BJ (cell line): ENCODE results near the gene LRRC70. TPM values are rescaled to one million over a fixed set of nuclear protein-coding genes. Genes with fewer than 3 reads are reported as not detected.

Experiments
- CTCF ChIA-PET: fragments of 350-600 bp; formaldehyde crosslinking; extraction: SDS; loops from one replicate; lab custom pipeline; 2021; ENCODE audit warnings: antibody characterized with exemption, inconsistent platforms; lab: Yijun Ruan, JAX
- POLR2A ChIA-PET: fragments of 300-600 bp; sonication (Branson Sonifier 250); formaldehyde crosslinking; extraction: SDS; loops from one replicate; lab custom pipeline; 2021; ENCODE audit warnings: antibody characterized with exemption; lab: Charles Lee
- DNase-seq: peaks from one replicate; pipeline ENCODE4 v3.0.0-alpha.2; 2011; ENCODE audit warnings: low read depth
- H3K27me3 ChIP-seq: 2 replicates; pipeline ENCODE4 v1.6.0; 2011; ENCODE audit warnings: low read length; ENCODE audit not compliant: control insufficient read depth, insufficient read depth
- H3K36me3 ChIP-seq: 2 replicates; pipeline ENCODE4 v1.5.1; 2011; ENCODE audit warnings: low read length; ENCODE audit not compliant: control insufficient read depth, insufficient read depth
- H3K4me3 ChIP-seq: 2 replicates; pipeline ENCODE4 v1.5.1; 2011; ENCODE audit warnings: low read depth, mild to moderate bottlenecking, control low read depth, low read length
- CTCF ChIP-seq: IDR thresholded peaks from 2 replicates; pipeline ENCODE4 v1.5.1; 2011; ENCODE audit warnings: low read depth, mild to moderate bottlenecking, control low read depth, inconsistent platforms, low read length, moderate library complexity; ENCODE audit not compliant: insufficient read depth
- polyA plus RNA-seq: library from polyadenylated mRNA; depleted of rRNA; stranded (reverse); fragments of >200 nt; gene quantifications from 2 replicates; pipeline ENCODE4 v1.2.3, GENCODE V29; 2011

The LRRC70 gene
- polyA plus RNA-seq, 1 experiment = 0.13 TPM

- Histone ChIP-seq H3K27me3 (no peaks in the 10 kb centered on the region), H3K36me3 (no peaks in the 10 kb centered on the region; the same call in 1 of the 2 replicates), H3K4me3 (no peak overlapping the region)
- ChIA-PET CTCF (interaction anchor here (0.9 kb wide), 1 partner anchor 17 kb away, joined by 3 read pairs; no protein-coding TSS in a partner anchor), POLR2A (no interaction called here)
- TF ChIP-seq CTCF = no peak
- no peak for DNase-seq
Measured at GRCh38 chr5:62575066-62575465, 3.6 kb upstream of the LRRC70 start.

DNA sequence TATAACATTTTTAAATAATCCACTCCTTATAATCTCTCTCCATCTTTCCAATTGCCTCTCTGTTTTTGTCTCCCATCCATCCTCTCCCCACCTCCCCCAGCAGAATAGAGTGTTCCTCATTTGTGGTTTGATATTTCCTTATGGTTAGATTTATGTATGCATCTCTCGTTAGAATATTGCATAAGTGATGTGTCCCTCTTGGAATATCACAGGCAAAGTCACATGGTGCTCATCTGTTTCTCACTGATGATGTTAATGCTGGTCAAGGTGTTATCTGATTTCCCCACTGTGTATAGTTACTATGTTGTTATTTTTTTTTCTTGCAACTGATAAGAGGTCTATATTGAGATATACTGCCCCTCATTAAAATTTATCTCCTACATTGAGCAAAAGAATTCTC is 3.1 kb upstream of the LRRC70 start:
- ChIA-PET CTCF (no interaction called here), POLR2A (no interaction called here)
- TF ChIP-seq CTCF = no peak
- no peaks in the 10 kb centered on the region; the same call in 1 of the 2 replicates for H3K36me3 ChIP-seq
- no peak for DNase-seq
- H3K4me3 ChIP-seq = no peak overlapping the region
- no peaks in the 10 kb centered on the region for H3K27me3 ChIP-seq

GRCh38 chr5:62576570-62577170 is 1.9 kb upstream of the LRRC70 start:
- Histone ChIP-seq H3K36me3 (no peaks in the 10 kb centered on the region; the same call in 1 of the 2 replicates), H3K27me3 (no peaks in the 10 kb centered on the region), H3K4me3 (no peak overlapping the region)
- POLR2A ChIA-PET = no interaction called here
- no peak for DNase-seq
- CTCF ChIA-PET = no interaction called here
- TF ChIP-seq CTCF = no peak

DNA sequence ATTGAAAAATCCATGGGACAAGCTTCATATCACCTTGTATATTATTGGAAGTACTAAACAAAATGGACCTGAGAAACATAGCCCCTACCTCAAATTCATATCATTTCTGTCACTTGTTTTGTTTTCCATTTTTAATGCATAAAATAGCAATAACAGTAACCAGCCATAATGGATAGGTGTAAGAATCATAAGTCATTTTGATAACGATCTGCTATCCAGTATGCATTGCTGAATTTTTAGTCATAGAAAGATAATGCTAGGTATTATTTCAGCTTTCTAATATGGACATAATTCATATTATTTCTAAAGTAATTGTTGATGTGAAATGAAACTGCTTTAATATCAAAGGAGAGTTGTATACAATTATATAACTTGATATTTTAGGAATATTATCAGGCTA is 1.1 kb upstream of the LRRC70 start:
- Histone ChIP-seq H3K27me3 (no peaks in the 10 kb centered on the region), H3K4me3 (no peak overlapping the region), H3K36me3 (no peaks in the 10 kb centered on the region; the same call in 1 of the 2 replicates)
- TF ChIP-seq CTCF = no peak
- ChIA-PET CTCF (interaction anchor here (1.1 to 1.2 kb wide), 2 partner anchors 8 to 20 kb away, joined by 3 read pairs; no protein-coding TSS in a partner anchor), POLR2A (interaction anchor here (0.6 kb wide), 1 partner anchor 919 kb away, joined by 4 read pairs; no protein-coding TSS in a partner anchor)
- no peak for DNase-seq

DNA sequence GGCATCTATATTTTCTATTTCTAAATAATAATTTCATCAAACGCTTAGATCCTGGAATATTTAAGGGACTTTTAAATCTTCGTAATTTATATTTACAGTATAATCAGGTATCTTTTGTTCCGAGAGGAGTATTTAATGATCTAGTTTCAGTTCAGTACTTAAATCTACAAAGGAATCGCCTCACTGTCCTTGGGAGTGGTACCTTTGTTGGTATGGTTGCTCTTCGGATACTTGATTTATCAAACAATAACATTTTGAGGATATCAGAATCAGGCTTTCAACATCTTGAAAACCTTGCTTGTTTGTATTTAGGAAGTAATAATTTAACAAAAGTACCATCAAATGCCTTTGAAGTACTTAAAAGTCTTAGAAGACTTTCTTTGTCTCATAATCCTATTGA is 1.1 kb downstream of the LRRC70 start:
- Histone ChIP-seq H3K4me3 (no peak overlapping the region), H3K27me3 (no peaks in the 10 kb centered on the region), H3K36me3 (no peaks in the 10 kb centered on the region)
- ChIA-PET CTCF (no interaction called here), POLR2A (no interaction called here)
- TF ChIP-seq CTCF = no peak
- no peak for DNase-seq
